Measurements from ENCODE around the gene WIZ.

The WIZ gene

DNA sequence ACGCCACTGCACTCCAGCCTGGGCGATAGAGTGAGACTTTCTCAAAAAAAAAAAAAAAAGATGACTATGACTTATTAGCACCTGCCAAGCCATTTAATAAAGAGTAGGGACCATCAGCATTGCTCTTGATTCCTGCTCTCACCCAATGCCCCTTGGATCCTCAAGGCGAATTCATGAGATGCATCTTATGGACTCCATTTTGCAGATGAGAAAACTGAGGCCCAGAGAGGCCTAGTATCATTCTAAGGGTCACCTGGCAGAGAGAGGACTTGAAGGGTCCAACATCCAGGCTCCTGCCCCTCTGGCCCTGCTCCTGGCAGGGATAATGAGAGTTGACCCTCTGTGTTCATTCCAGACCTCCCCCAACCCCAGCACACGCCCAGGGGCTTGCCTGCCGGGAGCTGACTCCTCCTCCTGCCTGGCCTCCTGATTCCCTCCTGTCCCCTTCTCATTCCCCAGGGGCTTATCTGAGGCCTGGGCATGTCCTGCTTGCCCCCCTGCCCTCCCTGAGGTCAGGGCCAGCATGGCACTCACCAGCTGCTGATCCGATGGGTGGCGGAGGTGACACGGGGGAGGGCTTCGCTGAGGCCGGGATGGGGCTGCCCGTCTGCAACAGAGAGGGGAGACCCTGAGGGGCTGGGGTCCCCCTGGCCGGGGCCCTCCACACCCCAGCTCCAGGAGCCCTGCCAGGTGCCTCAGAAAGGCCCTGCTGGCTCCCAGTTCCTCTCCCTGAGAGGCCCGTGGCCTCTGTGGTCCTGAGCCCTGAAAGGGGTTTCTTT lies 7.4 kb downstream of the WIZ start:
- Mint-ChIP-seq H3K27me3 (no peaks in the 10 kb centered on the region), H3K9me3 (ENCODE audit: low read depth) (no peaks in the 10 kb centered on the region), H3K4me1 (ENCODE audit: low read depth) (peaks cover 2% of the 10 kb centered on the region), H3K27ac (no peak overlapping the region), H3K36me3 (no peaks in the 10 kb centered on the region), H3K4me3 (no peak overlapping the region)

DNA sequence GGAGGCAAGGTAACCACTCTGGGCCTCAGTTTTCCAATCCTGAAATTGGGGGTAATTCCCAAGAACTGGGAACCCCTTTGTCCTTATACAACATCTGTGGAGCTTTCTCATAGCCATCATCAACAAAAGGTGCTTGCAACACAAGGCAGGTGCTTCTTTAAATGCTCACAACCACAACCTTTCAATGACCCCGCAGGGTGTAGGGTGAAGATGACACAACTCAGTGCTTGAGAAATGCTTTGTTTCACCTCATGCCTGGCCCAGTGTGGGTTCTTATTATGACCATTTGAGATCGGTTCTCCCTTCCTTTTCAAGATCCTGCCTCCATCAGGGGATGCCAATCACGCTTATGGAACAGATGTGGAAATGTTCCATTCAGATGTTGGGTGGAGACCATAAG lies 8.4 kb downstream of the WIZ start:
- no peak overlapping the region for H3K4me3 Mint-ChIP-seq
- peaks cover 1% of the 10 kb centered on the region for H3K4me1 Mint-ChIP-seq (ENCODE audit: low read depth)
- no peaks in the 10 kb centered on the region for H3K36me3 Mint-ChIP-seq
- no peak overlapping the region for H3K27ac Mint-ChIP-seq
- H3K9me3 Mint-ChIP-seq (ENCODE audit: low read depth) = no peaks in the 10 kb centered on the region
- no peaks in the 10 kb centered on the region for H3K27me3 Mint-ChIP-seq

DNA sequence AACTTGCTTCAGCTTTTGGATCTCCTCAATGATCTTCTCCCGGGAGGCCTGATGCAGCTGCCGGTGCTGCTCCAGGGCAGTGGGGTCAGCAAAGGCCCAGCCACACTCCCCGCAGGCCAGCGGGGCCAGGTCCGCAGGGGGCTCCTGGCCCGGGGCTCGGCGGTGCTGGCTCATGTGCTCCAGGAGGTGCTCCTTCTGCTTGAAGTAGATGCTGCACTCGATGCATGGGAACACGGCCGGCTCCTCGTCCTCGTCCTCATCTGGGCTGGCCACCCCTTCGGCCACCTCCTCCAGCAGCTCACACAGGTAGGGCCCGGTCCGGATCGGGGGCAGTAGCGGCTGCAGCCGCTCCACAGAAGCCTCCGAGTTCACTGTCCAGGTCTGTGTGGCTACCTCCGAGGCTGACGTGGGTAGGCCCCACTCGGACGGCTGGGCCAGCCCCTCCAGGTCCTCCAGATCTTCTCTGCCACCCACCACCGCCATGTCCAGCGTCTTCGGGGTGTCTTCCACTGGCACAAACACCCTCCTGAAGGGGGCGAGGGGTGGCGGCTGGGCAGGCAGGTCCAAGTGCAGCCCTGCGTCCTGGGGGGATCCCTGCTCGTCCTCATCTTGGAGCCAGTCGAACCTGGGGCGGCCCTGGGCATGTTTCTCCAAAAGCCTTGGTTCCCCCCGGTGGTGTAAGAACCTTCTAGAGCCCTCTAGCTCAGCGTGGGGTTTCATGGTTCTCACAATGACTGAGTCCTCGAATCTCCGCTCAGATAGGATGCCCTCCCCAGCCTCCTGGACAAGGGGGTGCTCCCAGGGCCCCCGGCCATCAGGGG lies 9.7 kb downstream of the WIZ start:
- H3K36me3 Mint-ChIP-seq = no peaks in the 10 kb centered on the region
- H3K4me1 Mint-ChIP-seq (ENCODE audit: low read depth) = peaks cover 2% of the 10 kb centered on the region
- no peak overlapping the region for H3K27ac Mint-ChIP-seq
- no peaks in the 10 kb centered on the region for H3K9me3 Mint-ChIP-seq (ENCODE audit: low read depth)
- H3K27me3 Mint-ChIP-seq = no peaks in the 10 kb centered on the region
- no peak overlapping the region for H3K4me3 Mint-ChIP-seq

DNA sequence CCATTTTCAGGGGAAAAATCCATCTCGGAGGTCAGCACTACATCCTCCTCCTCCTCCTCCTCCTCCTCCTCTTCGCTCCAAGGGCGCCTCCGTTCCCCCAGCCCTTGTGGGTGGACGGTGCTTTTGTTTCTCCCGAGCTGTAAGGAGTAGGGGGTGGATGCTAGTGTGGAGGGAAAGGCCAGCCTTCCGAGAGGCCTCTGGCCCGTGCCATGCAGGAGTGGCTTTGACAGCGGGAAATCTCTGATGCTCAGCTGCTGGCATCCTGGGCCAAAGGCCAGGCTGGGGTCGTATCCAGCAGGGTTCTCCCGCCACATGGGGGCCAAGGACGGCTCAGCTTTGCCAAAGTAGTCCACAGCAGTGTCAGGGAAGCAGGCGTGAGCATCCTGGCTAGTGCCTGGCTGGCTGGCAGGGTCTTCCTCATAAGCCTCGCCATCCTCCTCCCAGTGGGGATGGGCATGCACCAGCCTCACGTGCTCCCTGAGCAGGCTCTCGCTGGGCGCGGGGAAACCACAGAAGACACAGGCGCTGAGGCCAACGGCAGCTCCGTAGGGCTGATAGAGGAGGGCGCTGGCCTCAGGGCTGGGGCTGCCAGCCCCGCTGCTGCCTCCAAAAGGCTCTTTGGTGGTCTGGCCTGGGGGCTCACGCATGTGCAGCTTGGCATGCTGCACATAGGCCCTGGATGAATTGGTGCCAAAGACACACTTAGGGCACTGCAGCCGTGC lies 10.5 kb downstream of the WIZ start:
- H3K4me1 Mint-ChIP-seq (ENCODE audit: low read depth) = peaks cover 2% of the 10 kb centered on the region
- H3K27me3 Mint-ChIP-seq = no peaks in the 10 kb centered on the region
- H3K4me3 Mint-ChIP-seq = no peak overlapping the region
- no peaks in the 10 kb centered on the region for H3K9me3 Mint-ChIP-seq (ENCODE audit: low read depth)
- H3K36me3 Mint-ChIP-seq = no peaks in the 10 kb centered on the region
- H3K27ac Mint-ChIP-seq = no peak overlapping the region

DNA sequence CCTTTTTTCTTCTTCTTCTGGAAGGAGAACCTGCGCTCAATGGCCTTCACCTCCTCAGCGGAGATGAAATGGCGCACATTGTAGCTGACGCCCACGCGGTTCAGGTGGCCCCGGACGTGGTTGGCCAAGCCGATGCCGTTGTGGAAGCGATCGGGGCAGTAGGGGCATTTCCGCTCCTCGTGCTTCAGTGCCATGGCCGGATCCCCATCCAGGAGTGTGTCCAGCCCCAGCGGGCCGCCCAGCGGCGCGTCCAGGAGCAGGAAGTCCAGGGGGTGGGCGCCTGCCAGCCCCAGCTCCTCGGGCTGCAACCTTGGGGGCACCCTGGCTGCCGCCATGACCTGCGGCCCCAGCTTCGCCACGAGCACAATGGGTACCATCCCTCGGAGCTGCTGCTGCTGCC lies 11.2 kb downstream of the WIZ start:
- no peaks in the 10 kb centered on the region for H3K27me3 Mint-ChIP-seq
- no peaks in the 10 kb centered on the region for H3K9me3 Mint-ChIP-seq (ENCODE audit: low read depth)
- peaks cover 3% of the 10 kb centered on the region for H3K4me1 Mint-ChIP-seq (ENCODE audit: low read depth)
- no peaks in the 10 kb centered on the region for H3K36me3 Mint-ChIP-seq
- no peak overlapping the region for H3K4me3 Mint-ChIP-seq
- H3K27ac Mint-ChIP-seq = no peak overlapping the region

DNA sequence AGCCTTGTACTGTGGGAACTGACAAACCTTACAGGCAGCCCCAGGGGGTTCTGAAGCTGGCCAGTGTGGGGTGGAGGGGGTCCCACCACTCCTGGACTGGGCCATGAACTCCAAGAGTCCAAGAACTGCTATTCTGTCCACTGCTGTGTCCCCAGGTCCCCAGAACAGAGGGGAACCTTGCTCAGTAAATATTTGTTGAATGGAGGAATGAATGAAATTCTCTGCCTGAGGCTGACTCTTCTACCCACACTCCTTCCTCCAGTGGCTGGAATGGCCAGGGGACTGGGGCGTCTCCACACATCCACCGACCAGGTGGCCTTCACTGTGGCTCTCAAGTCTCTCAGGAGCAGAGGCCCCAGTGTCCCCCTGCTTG lies 11.6 kb downstream of the WIZ start:
- H3K9me3 Mint-ChIP-seq (ENCODE audit: low read depth) = no peaks in the 10 kb centered on the region
- no peak overlapping the region for H3K27ac Mint-ChIP-seq
- peaks cover 8% of the 10 kb centered on the region for H3K4me1 Mint-ChIP-seq (ENCODE audit: low read depth)
- H3K27me3 Mint-ChIP-seq = no peaks in the 10 kb centered on the region
- no peaks in the 10 kb centered on the region for H3K36me3 Mint-ChIP-seq
- no peak overlapping the region for H3K4me3 Mint-ChIP-seq

GRCh38 chr19:15437355-15438123 lies 12.2 kb downstream of the WIZ start:
- Mint-ChIP-seq H3K27me3 (no peaks in the 10 kb centered on the region), H3K36me3 (no peaks in the 10 kb centered on the region), H3K4me3 (no peak overlapping the region), H3K4me1 (ENCODE audit: low read depth) (peaks cover 10% of the 10 kb centered on the region), H3K27ac (no peak overlapping the region), H3K9me3 (ENCODE audit: low read depth) (no peaks in the 10 kb centered on the region)

- H3K9me3 Mint-ChIP-seq (ENCODE audit: low read depth) = no peaks in the 10 kb centered on the region
- H3K36me3 Mint-ChIP-seq = no peaks in the 10 kb centered on the region
- no peaks in the 10 kb centered on the region for H3K27me3 Mint-ChIP-seq
- no peak overlapping the region for H3K4me3 Mint-ChIP-seq
- H3K4me1 Mint-ChIP-seq (ENCODE audit: low read depth) = peaks cover 12% of the 10 kb centered on the region
- no peak overlapping the region for H3K27ac Mint-ChIP-seq
Measured at GRCh38 chr19:15436826-15437110, 13.0 kb downstream of the WIZ start.

- peaks cover 18% of the 10 kb centered on the region for H3K4me1 Mint-ChIP-seq (ENCODE audit: low read depth)
- no peak overlapping the region for H3K27ac Mint-ChIP-seq
- H3K4me3 Mint-ChIP-seq = no peak overlapping the region
Measured at GRCh38 chr19:15436012-15436825, 13.5 kb downstream of the WIZ start.

GRCh38 chr19:15433519-15434069 lies 16.2 kb downstream of the WIZ start:
- peak overlapping the region; percentile 99 for H3K4me3 Mint-ChIP-seq

More at GRCh38 chr19:15436012-15436825, 13.5 kb downstream of the WIZ start:
- H3K27me3 Mint-ChIP-seq = no peaks in the 10 kb centered on the region
- no peaks in the 10 kb centered on the region for H3K36me3 Mint-ChIP-seq
- H3K9me3 Mint-ChIP-seq (ENCODE audit: low read depth) = no peaks in the 10 kb centered on the region

DNA sequence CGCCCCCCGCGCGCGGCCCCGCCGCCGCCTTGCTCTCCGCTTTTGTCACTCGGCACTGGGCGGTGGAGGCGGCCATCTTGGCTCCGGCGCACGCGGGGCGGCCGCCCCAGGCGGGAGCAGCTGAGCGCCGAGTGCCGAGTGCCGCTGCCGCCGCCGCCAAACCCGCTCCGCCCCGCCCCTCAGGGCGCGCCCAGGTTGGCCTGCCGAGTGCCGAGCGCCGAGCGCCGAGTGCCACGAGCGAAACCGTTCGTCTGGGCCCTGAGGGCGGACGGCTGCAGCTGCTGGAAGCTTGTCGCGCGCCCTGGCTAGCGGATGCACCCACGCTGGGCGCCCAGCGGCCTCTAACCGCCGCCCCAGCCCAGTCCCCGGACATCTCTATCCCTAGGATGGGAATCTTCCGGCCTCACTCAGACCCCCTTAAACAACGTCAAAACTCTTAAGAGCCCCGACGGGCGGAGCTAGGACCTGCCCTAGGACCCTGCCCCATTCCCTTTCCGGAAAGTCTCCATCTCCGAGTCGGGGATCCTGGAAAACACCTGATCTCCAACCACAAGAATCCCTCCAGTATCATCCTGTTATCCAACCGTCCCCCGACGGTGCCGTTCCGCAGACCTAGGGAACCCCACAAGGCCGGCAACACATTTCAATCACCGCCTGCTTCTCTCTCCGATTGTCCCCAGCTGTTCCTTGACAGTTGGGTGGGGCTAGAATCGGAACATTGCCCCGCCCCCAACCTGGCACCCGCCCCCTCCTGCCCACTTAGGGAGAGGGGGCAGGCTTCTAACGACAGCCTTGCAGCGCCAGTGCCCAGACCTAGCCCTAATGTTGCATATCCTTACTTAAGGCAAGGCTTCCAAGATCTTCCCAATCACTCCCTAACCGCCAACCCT lies 16.9 kb downstream of the WIZ start:
- Mint-ChIP-seq H3K4me3 (peak overlapping the region; percentile 99), H3K4me1 (ENCODE audit: low read depth) (peaks cover 26% of the 10 kb centered on the region), H3K9me3 (ENCODE audit: low read depth) (no peaks in the 10 kb centered on the region), H3K36me3 (no peaks in the 10 kb centered on the region), H3K27ac (peak overlapping the region; percentile 97), H3K27me3 (no peaks in the 10 kb centered on the region)

More at GRCh38 chr19:15433519-15434069, 16.2 kb downstream of the WIZ start:
- no peaks in the 10 kb centered on the region for H3K9me3 Mint-ChIP-seq (ENCODE audit: low read depth)
- H3K27me3 Mint-ChIP-seq = no peaks in the 10 kb centered on the region
- H3K27ac Mint-ChIP-seq = peak overlapping the region; percentile 97
- no peaks in the 10 kb centered on the region for H3K36me3 Mint-ChIP-seq
- peaks cover 25% of the 10 kb centered on the region for H3K4me1 Mint-ChIP-seq (ENCODE audit: low read depth)

DNA sequence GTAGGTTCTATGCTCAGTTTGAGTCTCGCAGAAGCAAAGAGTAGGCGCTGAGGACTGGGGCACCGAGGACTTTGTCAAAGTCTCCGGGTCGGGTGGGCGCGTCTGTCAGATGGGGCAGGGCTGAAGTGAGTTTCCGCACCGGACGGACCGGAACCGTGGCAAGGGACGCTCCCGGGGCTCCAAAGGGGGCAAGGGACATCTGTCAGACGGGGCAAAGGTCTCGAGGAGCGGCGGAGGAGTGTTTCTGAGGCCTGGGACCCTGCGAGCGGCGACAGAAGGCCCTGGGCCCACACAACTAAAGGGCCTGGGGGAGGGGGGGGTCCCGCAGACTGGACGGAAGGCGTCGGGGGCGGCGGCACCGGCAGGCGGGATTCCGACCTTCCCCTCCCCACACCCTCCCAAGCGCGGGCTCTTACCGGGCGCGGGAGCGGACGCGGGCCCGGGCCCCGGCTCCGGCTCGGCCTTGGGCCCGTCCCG lies 17.7 kb downstream of the WIZ start:
- H3K27ac Mint-ChIP-seq = peak overlapping the region; percentile 98
- H3K4me3 Mint-ChIP-seq = peak overlapping the region; percentile 98
- H3K9me3 Mint-ChIP-seq (ENCODE audit: low read depth) = no peaks in the 10 kb centered on the region
- no peaks in the 10 kb centered on the region for H3K27me3 Mint-ChIP-seq
- H3K4me1 Mint-ChIP-seq (ENCODE audit: low read depth) = peaks cover 26% of the 10 kb centered on the region
- no peaks in the 10 kb centered on the region for H3K36me3 Mint-ChIP-seq

Measured in activated naive CD8-positive, alpha-beta T cell (primary cell).